ENCODE measurements around the gene SPINT4.

SPINT4 gene

DNA sequence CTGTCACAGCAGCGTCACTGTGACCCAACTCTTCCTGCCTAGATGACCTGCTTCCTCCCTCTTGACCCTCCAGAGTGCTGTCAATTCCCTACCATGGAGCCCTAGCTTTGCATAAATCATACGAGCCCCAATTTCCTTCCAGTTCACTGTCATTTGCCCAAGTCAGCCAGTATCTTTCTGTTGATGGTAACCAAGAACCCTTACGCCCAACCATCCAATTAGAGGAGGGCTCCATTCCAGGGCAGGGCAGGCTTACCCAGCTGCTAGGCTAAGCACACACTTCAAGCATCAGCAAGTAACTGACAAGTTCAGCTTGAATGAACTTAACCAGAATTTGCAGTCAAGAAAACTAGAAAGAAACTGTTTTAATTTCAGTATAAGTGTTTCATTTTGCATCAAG lies 43.8 kb downstream of the SPINT4 start:
- DNase-seq, result no peak

DNA sequence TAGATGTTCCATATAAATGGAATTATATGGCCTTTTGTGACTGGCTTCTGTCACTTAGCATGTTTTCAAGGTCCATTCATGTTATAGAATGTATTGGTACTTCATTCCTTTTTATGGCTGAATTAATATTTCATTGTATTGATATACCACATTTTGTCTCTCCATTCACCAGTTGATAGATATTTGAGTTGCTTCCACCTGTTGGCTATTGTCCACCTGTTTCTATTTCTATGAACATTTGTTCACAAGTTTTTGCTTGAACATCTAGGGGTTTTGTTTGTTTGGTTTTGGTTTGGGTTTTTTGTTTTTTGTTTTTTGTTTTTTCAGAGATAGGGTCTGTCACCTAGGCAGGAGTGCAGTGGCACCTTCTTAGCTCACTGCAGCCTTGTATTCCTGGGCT lies 46.3 kb downstream of the SPINT4 start:
- no peak for DNase-seq

DNA sequence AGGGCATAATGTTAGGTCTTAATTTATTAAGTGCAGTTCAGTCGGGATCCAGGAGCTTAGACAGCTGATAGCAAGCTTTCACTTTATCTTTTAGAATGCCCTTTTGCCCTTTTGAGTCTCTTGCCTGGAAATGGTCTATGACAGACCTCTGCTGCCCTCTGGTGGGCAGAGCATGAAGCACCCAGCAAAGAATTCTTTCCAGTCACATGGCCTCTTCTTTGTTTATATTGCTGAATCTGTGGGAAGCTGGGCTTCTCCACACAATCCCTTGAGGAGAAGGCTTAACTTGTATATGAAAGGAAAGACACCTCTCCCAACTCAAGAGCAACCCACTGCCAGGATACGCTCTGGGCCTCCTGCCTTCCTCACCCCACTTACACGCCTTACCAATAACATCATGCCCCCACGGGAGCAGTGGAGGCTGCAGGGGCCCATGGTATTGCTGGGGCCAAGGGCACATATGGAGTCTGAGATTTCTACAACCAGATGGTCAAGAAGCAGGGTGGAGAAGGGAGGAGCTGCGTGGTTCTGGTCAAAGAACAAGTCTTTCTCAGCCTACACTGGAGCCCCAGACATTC lies 49.1 kb downstream of the SPINT4 start:
- DNase-seq, result peak; percentile 83

DNA sequence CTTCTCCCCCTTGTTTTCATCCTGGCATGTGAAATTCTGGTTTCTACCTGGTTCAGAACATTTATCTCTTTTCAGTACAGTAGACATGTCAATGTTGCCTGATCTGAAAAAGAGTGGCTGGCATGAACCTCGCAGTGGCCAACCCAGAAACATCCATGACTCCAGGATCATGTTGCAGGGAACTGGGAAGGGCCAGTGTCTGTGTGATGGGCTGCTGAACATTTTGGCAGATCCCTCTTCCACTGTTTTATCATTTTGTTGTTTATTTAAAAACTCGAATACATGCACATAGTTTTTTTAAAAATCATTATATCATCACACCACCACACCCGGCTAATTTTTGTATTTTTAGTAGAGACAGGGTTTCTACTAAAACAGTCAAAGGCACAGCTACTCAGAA lies 50.5 kb downstream of the SPINT4 start:
- DNase-seq, result no peak

DNA sequence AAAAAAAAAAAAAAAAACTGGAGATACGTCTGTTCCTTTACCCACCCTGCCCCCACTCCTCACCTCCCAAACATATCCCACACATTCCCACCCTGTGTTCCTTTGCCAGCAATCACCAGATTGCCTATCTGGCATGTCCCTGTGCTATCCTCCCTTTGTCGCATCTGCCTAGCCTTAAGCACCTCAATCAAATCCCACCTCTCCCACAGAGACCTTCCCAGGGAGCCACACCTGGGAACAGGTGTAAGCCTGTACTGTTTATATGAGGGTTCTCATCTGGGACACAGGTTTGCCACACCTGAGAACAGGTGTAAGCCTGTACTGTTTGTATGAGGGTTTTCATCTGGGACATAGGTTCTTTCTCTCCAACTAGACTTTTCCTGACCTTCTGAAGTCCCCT lies 52.8 kb downstream of the SPINT4 start:
- no peak for DNase-seq

DNA sequence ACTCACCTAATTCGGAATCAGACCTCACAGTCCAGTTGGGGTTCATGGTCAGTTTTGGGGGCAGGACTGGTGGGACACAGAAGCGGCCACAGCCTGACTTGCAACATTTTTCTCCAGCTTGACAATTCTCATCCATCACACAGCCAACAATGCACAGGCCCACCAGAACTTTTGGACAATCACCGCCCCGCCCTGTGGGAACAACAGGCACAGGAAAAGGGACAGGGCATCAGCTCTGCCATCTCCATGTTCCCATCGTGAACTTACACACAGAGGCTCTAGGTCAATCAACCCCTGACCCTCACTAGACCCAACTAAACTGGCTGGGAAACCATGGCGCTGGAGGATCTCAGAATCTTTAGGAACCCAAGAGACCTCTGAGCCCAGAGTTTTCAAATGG lies 53.3 kb downstream of the SPINT4 start:
- no peak for DNase-seq
